ENCODE measurements around the gene MAGEA6. TPM values are rescaled to one million over a fixed set of nuclear protein-coding genes. Genes with fewer than 3 reads are reported as not detected.
"Not testable (repeated sequence)": the region's sequence is repeated elsewhere in the genome, so short reads cannot be mapped to it uniquely, and the experiment has no call there.

Gene MAGEA6
- total and polyA plus RNA-seq, 9 of the 15 experiments (the other 6 are each of a cell fraction or from before 2014, with no cell fraction given) = 15.4 to 132 (median 95.5) TPM

- H3K9me3 ChIP-seq (replicated peaks; ENCODE audit: control insufficient read depth, insufficient read depth, low read depth, low read length) = no peaks in the 10 kb centered on the region
- H3K79me2 ChIP-seq (ENCODE audit: control insufficient read depth, insufficient read depth, low read length) = peaks cover 25% of the 10 kb centered on the region
- ChIA-PET CTCF (ENCODE audit: low intra/inter-chr PET ratio) (no interaction called here), POLR2A (interaction anchor here (1.5 kb wide), 1 partner anchor 11 kb away, joined by 4 read pairs; no protein-coding TSS in a partner anchor)
- H2AFZ ChIP-seq (ENCODE audit: low read depth, low read length) = no peak overlapping the region
- no peak for ATAC-seq
- H3K9ac ChIP-seq (ENCODE audit: insufficient read depth in 1 of 2, low read depth in 2 of 2, low read length in 2 of 2) = no peak overlapping the region
- TF ChIP-seq RBM25 (IDR thresholded peaks at IDR 0.05; ENCODE audit: low read depth, low read length, severe bottlenecking) (peak; percentile 60), ZNF253 (CRISPR knock-in tag; conservative IDR thresholded peaks at IDR 0.05) (no peak), RAD51 (IDR thresholded peaks at IDR 0.05; ENCODE audit: borderline replicate concordance, low read depth) (no peak)
- no peak for FAIRE-seq
- no peak overlapping the region for H3K4me3 ChIP-seq
- no peaks in the 10 kb centered on the region for H3K9me1 ChIP-seq (ENCODE audit: control insufficient read depth, insufficient read depth, low read length)
- in situ Hi-C loops (cut with MboI) (no loop called here), intact Hi-C loops (cut with micrococcal nuclease) (no loop called here)
- no peaks in the 10 kb centered on the region for H4K20me1 ChIP-seq (replicated peaks; ENCODE audit: control insufficient read depth, insufficient read depth, low read length)
- no TSS peak for BruUV-seq (replicated peaks)
- no peak for DNase-seq (ENCODE audit: extremely low read depth in 1 of 4, low spot score in 3 of 4)
- H3K36me3 ChIP-seq (ENCODE audit: control insufficient read depth, insufficient read depth, low read length) = peaks cover 30% of the 10 kb centered on the region
- H3K4me1 ChIP-seq (replicated peaks in 1 of 2; ENCODE audit: control insufficient read depth in 2 of 2, insufficient read depth in 2 of 2, low read length in 2 of 2) = peaks cover 0 to 5% of the 10 kb centered on the region in 2 experiments; a peak in 2 of 5 replicates
- H3K27ac ChIP-seq (ENCODE audit: extremely low read depth, low read depth, low read length) = no peak overlapping the region
- 80% methylated on average over 5 of the region's 5 CpGs for WGBS (ENCODE audit: insufficient coverage, low coverage, missing lambda C conversion rate)
- H3K27me3 ChIP-seq (ENCODE audit: control insufficient read depth in 2 of 2, insufficient read depth in 2 of 2, low read length in 2 of 2) = no peaks in the 10 kb centered on the region
- no peak overlapping the region for H3K4me2 ChIP-seq (ENCODE audit: insufficient read depth, low read length)
These were observed 30.9 kb downstream of the MAGEA6 start for GRCh38 chrX:152738560-152738959.

- intact Hi-C loops (cut with micrococcal nuclease); ATAC-seq; H3K9ac ChIP-seq (ENCODE audit: insufficient read depth in 1 of 2, low read depth in 2 of 2, low read length in 2 of 2); H3K9me3 ChIP-seq (replicated peaks; ENCODE audit: control insufficient read depth, insufficient read depth, low read depth, low read length); H3K27me3 ChIP-seq (ENCODE audit: control insufficient read depth in 2 of 2, insufficient read depth in 2 of 2, low read length in 2 of 2); BruUV-seq (replicated peaks); H3K9me1 ChIP-seq (ENCODE audit: control insufficient read depth, insufficient read depth, low read length); H2AFZ ChIP-seq (ENCODE audit: low read depth, low read length); H3K4me1 ChIP-seq (replicated peaks in 1 of 2; ENCODE audit: control insufficient read depth in 2 of 2, insufficient read depth in 2 of 2, low read length in 2 of 2); in situ Hi-C loops (cut with MboI); CTCF ChIA-PET (ENCODE audit: low intra/inter-chr PET ratio); POLR2A ChIA-PET; FAIRE-seq; H4K20me1 ChIP-seq (replicated peaks; ENCODE audit: control insufficient read depth, insufficient read depth, low read length); DNase-seq (ENCODE audit: extremely low read depth in 1 of 4, low spot score in 3 of 4); H3K27ac ChIP-seq (ENCODE audit: extremely low read depth, low read depth, low read length); H3K4me3 ChIP-seq; H3K4me2 ChIP-seq (ENCODE audit: insufficient read depth, low read length): not testable (repeated sequence)
- H3K79me2 ChIP-seq (ENCODE audit: control insufficient read depth, insufficient read depth, low read length) = peaks cover 42% of the 10 kb centered on the region
- peaks cover 30% of the 10 kb centered on the region for H3K36me3 ChIP-seq (ENCODE audit: control insufficient read depth, insufficient read depth, low read length)
- 90% methylated on average over 11 of the region's 12 CpGs for WGBS (ENCODE audit: insufficient coverage, low coverage, missing lambda C conversion rate)
These were observed 33.0 kb downstream of the MAGEA6 start for GRCh38 chrX:152736528-152736927.

All from K562 (cell line).